Heart left ventricle (tissue), 13 donors: ENCODE results near the gene INTS13.

Experiments used
- POLR2A ChIP-seq, 2 donors: fragments of 450-650 bp; IDR thresholded peaks; one replicate each; pipeline ENCODE4 v1.6.1; 2017; ENCODE audit warnings: antibody characterized with exemption in 2 of 2, mild to moderate bottlenecking in 2 of 2, moderate library complexity in 2 of 2
- TF ChIP-seq, protein P1 (sequence below), 12 donors: fragments of 200-600 bp; sonication (generic) in 4 of 12; IDR thresholded peaks; one replicate each; pipeline versions ENCODE4 v1.5.0 to v1.8.0; 2018 to 2022; ENCODE audit warnings: antibody characterized with exemption in 12 of 12, mild to moderate bottlenecking in 5 of 12
- donor health status: ischemic (EF 13 %, LVEDD 7.1; RV severe dilation, severe dysfunction).
- donor health status: DM: no; HTN: yes; CAD: no.
- donor health status: DM: no; HTN: no; CAD: no.
- donor health status: ischemic (EF 25% LVEDD 6.9; RV normal size, moderate dysfunction).
- donor health status: ischemic (EF 25% LVEDD 5.7; RV mildly dilated, moderate dysfunction).
- donor health status: ischemic (EF 35%, LVEDD 5.7; RV mildly dilated, moderate dysfunction).
- donor health status: nonischemic (EF 11% LVEDD 7.7; RV severe dilation, severe dysfunction).
- donor health status: DM: yes; HTN: yes; CAD: no.
- donor health status: PGD.
- donor health status: ischemic (EF 29% LVEDD 5.4; RV normal size, mild dysfunction).
- donor health status: nonischemic (EF 23%, LVEDD 6.1; RV moderate dilation, normal function).

DNA sequence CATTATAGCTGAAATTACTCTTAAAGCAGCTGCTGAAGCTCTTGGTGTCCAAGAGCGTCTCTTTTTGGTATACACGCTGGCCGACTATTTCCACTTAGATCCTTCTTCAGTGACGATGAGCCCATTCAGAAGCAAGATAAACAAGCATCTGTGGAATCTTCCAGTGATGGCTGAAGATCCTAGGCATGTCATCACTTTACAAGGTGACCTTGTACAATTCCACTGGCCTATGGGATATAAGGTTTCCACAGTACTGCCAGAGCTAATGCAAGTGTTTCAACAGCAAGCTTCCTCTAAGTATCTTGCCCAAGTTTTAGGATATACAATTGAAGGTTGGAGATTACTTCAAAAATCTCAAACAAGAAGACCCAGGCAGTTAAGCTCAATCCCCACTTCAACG, 47.0 kb downstream of the INTS13 start:
- TF ChIP-seq, protein P1, sequence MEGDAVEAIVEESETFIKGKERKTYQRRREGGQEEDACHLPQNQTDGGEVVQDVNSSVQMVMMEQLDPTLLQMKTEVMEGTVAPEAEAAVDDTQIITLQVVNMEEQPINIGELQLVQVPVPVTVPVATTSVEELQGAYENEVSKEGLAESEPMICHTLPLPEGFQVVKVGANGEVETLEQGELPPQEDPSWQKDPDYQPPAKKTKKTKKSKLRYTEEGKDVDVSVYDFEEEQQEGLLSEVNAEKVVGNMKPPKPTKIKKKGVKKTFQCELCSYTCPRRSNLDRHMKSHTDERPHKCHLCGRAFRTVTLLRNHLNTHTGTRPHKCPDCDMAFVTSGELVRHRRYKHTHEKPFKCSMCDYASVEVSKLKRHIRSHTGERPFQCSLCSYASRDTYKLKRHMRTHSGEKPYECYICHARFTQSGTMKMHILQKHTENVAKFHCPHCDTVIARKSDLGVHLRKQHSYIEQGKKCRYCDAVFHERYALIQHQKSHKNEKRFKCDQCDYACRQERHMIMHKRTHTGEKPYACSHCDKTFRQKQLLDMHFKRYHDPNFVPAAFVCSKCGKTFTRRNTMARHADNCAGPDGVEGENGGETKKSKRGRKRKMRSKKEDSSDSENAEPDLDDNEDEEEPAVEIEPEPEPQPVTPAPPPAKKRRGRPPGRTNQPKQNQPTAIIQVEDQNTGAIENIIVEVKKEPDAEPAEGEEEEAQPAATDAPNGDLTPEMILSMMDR (IDR thresholded peaks at IDR 0.05), result no peak
- TF ChIP-seq POLR2A (IDR thresholded peaks at IDR 0.05), result no peak
